Lower lobe of right lung (tissue), 2 donors: Measurements from ENCODE around the gene IL4I1. TPM values are rescaled to one million over a fixed set of nuclear protein-coding genes. Genes with fewer than 3 reads are reported as not detected.

Source experiments
- ATAC-seq, 2 donors: fragments of 200-7000 bp; cut with Tn5 transposase; one replicate each; pipeline ENCODE4 v1.9.1; 2020 to 2022; ENCODE audit warnings: mild to moderate bottlenecking in 2 of 2, moderate library complexity in 2 of 2
- DNase-seq: peaks from one replicate; pipeline ENCODE4 v3.0.0-alpha.2; 2020
- H3K27ac ChIP-seq: fragments of 200-600 bp; one replicate; pipeline ENCODE4 v1.8.0; 2022
- H3K27me3 ChIP-seq: fragments of 200-600 bp; one replicate; pipeline ENCODE4 v1.8.0; 2022; ENCODE audit warnings: low read depth
- H3K36me3 ChIP-seq: fragments of 200-600 bp; one replicate; pipeline ENCODE4 v1.8.0; 2022; ENCODE audit warnings: mild to moderate bottlenecking
- H3K4me1 ChIP-seq: fragments of 200-600 bp; one replicate; pipeline ENCODE4 v1.8.0; 2022
- H3K4me3 ChIP-seq: fragments of 200-600 bp; one replicate; pipeline ENCODE4 v1.8.0; 2022; ENCODE audit warnings: mild to moderate bottlenecking
- H3K9me3 ChIP-seq: fragments of 200-600 bp; one replicate; pipeline ENCODE4 v1.8.0; 2022
- intact Hi-C: fragments of 100-400 bp; cut with DNase I; formaldehyde crosslinking; loops from one replicate; pipeline ENCODE4 v1.11.0; 2022
- total RNA-seq: library from RNA; stranded (reverse); fragmentation: NEBNext Ultra II Directional; extraction: Animal tissue kit (Norgen Biotek cat#: 25700); gene quantifications from one replicate; pipeline ENCODE4 v1.2.1, GENCODE V29; 2021
- TF ChIP-seq, protein P1 (sequence below): fragments of 200-600 bp; IDR thresholded peaks from one replicate; pipeline ENCODE4 v1.8.0; 2022; ENCODE audit warnings: antibody characterized with exemption, mild to moderate bottlenecking
- donor health status: DM: no; HTN: yes; CAD: no; lungs with severe emphysema.

IL4I1 gene
- total RNA-seq, 1 donor from 2014 or later: 1.6 TPM

DNA sequence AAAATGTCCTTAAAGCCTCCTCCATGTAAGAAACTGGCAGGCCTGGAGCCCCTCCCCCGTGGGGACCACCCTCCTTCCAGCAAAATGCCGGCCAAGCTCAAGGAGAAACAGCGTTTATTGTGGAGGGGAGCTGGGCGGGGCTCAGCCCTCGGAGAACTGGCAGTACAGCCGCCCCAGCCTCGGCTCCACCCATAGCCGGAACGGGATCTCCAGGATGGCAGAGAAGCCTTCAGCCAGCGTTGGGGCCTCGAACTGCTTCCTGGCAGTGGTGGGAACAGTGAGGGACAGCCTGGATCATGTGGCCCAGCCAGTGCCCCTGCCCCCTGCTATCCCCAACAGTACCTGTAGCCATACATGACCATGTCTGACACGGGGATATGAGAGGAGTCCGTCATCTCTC is 35.6 kb downstream of the IL4I1 start:
- Histone ChIP-seq H3K4me3 (no peak overlapping the region), H3K4me1 (peaks cover 15% of the 10 kb centered on the region), H3K9me3 (no peaks in the 10 kb centered on the region), H3K27ac (peak overlapping the region; percentile 11), H3K36me3 (peaks cover 85% of the 10 kb centered on the region), H3K27me3 (no peaks in the 10 kb centered on the region)
- ATAC-seq: no peak
- intact Hi-C loops: no loop called here
- TF ChIP-seq, protein P1, sequence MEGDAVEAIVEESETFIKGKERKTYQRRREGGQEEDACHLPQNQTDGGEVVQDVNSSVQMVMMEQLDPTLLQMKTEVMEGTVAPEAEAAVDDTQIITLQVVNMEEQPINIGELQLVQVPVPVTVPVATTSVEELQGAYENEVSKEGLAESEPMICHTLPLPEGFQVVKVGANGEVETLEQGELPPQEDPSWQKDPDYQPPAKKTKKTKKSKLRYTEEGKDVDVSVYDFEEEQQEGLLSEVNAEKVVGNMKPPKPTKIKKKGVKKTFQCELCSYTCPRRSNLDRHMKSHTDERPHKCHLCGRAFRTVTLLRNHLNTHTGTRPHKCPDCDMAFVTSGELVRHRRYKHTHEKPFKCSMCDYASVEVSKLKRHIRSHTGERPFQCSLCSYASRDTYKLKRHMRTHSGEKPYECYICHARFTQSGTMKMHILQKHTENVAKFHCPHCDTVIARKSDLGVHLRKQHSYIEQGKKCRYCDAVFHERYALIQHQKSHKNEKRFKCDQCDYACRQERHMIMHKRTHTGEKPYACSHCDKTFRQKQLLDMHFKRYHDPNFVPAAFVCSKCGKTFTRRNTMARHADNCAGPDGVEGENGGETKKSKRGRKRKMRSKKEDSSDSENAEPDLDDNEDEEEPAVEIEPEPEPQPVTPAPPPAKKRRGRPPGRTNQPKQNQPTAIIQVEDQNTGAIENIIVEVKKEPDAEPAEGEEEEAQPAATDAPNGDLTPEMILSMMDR: no peak
- DNase-seq: peak; percentile 49

DNA sequence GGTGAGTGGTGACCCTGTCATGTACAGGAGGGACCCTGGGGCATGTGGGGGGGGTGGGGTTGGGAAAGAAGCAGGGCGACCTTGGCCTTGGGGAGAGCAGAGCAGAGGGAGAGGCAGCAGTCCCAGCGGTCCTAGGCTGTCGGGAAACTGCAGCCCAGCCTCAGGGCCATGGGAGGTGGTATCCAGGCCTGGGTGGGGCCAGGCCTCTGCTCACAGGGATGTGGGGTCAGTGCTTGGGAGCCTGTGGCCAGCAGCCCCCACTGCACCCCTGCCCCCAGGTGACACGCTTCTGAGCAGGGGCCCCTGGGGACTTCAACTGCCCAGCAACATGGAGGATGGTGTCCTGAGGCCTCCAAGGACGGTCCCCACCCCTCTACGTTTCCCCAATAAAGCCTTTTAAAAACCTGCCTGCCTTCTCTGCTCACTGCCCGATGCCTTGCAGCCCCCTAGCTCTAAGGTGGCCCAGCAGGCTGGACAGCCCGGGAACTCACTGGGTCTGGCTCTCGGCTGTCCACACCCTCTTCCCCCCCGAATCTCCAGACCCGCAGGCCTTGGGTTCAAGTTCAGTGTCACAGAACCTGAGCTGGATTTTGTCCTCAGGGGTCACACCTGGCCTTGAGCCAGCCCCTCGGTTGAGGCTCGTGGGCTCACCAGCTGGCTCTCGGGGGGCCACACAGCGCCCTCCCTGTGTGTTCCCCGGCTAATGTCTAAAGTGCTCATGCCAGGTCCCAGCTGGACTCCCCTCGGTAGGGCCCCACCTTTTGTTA is 36.2 kb downstream of the IL4I1 start:
- ATAC-seq (no peak), DNase-seq (no peak)
- Histone ChIP-seq H3K9me3 (no peaks in the 10 kb centered on the region), H3K27ac (peak overlapping the region; percentile 11), H3K4me3 (no peak overlapping the region), H3K27me3 (no peaks in the 10 kb centered on the region), H3K4me1 (peaks cover 9% of the 10 kb centered on the region), H3K36me3 (peaks cover 85% of the 10 kb centered on the region)
- TF ChIP-seq, protein P1: no peak
- intact Hi-C loops: no loop called here

DNA sequence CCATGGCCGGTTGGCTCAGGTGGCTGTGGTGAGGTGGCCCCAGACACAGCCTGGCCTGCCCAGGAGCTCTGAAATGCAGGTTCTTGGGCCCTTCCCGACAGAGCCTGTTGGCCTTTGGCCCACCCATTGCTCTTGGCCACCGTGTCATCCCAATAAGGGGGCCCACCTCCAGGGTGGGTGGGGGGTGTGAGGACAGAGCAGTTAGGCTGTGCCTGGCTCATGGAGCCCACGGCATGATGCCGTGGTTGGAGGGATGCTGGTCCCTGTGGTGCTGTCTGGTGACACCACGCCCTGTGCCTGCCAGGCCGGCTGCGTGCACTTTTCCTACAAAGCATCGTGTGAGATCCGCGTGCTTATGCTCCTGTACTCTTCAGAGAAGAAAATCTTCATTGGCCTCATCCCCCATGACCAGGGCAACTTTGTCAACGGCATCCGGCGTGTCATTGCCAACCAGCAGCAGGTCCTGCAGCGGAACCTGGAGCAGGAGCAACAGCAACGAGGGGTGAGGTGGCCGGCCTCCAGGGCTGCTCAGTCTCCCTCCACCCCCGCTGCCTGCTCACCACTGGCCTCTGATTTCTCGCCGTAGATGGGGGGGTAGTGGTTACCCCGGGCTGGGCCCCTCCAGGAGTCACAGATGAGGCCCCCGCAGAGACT is 36.9 kb downstream of the IL4I1 start:
- DNase-seq: no peak
- no peaks in the 10 kb centered on the region for H3K27me3 ChIP-seq
- no peaks in the 10 kb centered on the region for H3K9me3 ChIP-seq
- ATAC-seq: no peak
- TF ChIP-seq, protein P1: no peak
- peaks cover 2% of the 10 kb centered on the region for H3K4me1 ChIP-seq
- H3K27ac ChIP-seq: no peak overlapping the region
- H3K4me3 ChIP-seq: no peak overlapping the region
- peaks cover 89% of the 10 kb centered on the region for H3K36me3 ChIP-seq
- intact Hi-C loops: no loop called here

DNA sequence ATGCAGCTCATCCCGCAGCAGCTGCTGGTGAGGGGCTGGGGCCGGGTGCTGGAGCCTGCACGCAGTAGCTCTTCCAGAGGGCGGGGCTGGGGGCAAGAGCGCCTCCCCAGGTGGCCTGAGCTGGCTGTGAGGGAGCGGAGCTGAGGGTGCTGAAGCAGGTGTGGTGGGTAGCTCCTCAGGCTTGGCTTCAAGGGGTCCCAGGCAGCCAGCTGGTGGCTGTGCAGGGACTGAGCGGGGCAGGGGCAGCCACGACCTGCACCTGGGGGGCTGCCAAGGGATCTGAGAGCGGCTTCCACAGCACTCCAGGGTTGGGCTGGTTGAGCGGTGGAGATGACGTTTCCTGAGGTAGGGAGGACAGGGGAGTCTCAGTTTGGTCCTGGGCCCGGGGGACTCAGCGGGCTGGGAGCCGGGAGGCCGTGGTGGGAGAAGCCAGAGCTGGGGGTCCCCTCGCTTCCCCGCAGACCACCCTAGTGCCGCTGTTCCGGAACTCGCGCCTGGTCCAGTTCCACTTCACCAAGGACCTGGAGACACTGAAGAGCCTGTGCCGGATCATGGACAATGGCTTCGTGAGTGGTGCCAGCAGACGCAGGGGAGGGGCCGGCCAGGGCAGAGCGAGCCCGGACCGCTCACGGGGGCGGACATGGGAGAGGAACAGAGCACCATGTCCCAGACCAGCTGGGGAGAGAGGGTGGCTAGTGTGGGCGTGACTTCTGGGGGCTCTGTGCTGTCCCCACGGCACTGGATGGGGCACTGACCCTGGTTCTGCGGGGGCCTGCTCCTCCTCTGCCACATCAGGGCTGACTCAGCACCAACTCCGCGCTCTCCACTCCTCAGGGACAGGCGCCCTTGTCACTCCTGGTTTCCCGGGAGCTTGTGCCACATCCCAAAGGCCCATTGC is 38.4 kb downstream of the IL4I1 start:
- DNase-seq: no peak
- ATAC-seq: no peak
- intact Hi-C loops: no loop called here
- Histone ChIP-seq H3K27me3 (no peaks in the 10 kb centered on the region), H3K27ac (no peak overlapping the region), H3K4me3 (no peak overlapping the region), H3K36me3 (peaks cover 81% of the 10 kb centered on the region), H3K4me1 (peaks cover 7% of the 10 kb centered on the region), H3K9me3 (no peaks in the 10 kb centered on the region)
- TF ChIP-seq, protein P1: no peak

DNA sequence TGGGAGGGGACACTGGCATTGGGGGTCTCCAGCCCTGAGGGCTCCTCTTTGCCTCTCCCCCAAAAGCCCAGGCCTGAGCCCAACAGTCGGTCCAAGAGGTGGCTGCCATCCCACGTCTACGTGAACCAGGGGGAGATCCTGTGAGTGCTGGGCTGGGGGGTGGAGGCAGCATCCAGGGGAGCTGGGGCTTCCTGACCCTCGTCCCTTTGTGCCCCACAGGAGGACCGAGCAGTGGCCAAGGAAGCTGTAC is 38.9 kb downstream of the IL4I1 start:
- intact Hi-C loops: no loop called here
- TF ChIP-seq, protein P1: no peak
- Histone ChIP-seq H3K27ac (no peak overlapping the region), H3K4me1 (peaks cover 13% of the 10 kb centered on the region), H3K27me3 (no peaks in the 10 kb centered on the region), H3K36me3 (peaks cover 75% of the 10 kb centered on the region), H3K9me3 (no peaks in the 10 kb centered on the region), H3K4me3 (no peak overlapping the region)
- DNase-seq (no peak), ATAC-seq (no peak)
